Neutrophil (primary cell): Measurements from ENCODE around the gene CACNA1D.

Experiments
- H3K27ac ChIP-seq: fragments of 200-600 bp; sonication (generic); 2 replicates; pipeline ENCODE4 v1.5.1; 2016; ENCODE audit warnings: mild to moderate bottlenecking, moderate library complexity
- H3K27me3 ChIP-seq: fragments of 200-600 bp; sonication (generic); 2 replicates; pipeline ENCODE4 v1.6.0; 2016; ENCODE audit warnings: mild to moderate bottlenecking
- H3K36me3 ChIP-seq: fragments of 200-600 bp; sonication (generic); 2 replicates; pipeline ENCODE4 v1.5.1; 2017
- H3K4me1 ChIP-seq, 2 experiments: fragments of 200-600 bp in 1 of 2; sonication (generic) in 1 of 2; 1 replicate in 1 of 2; 2 replicates in 1 of 2; pipeline versions ENCODE4 v1.5.1 to v1.6.1; 2013 to 2016; ENCODE audit warnings: low read depth in 1 of 2, low read length in 1 of 2, mild to moderate bottlenecking in 1 of 2, moderate library complexity in 1 of 2; ENCODE audit not compliant: control insufficient read depth in 1 of 2, insufficient read depth in 1 of 2
- H3K4me3 ChIP-seq, 2 experiments: fragments of 200-600 bp in 1 of 2; sonication (generic) in 1 of 2; 1 replicate in 1 of 2; 2 replicates in 1 of 2; pipeline ENCODE4 v1.5.1; 2013 to 2016; ENCODE audit warnings: low read depth in 1 of 2, low read length in 1 of 2, mild to moderate bottlenecking in 1 of 2, moderate library complexity in 1 of 2
- H3K9me3 ChIP-seq: fragments of 200-600 bp; sonication (generic); 2 replicates; pipeline ENCODE4 v1.5.1; 2016
- TF ChIP-seq, protein P1 (sequence below): fragments of 200-600 bp; sonication (generic); IDR thresholded peaks from 2 replicates; pipeline ENCODE4 v1.5.1; 2016; ENCODE audit warnings: antibody characterized with exemption

Gene CACNA1D

GRCh38 chr3:53593611-53594010 is 99.2 kb downstream of the CACNA1D start:
- Histone ChIP-seq H3K9me3 (no peaks in the 10 kb centered on the region), H3K27ac (no peak overlapping the region), H3K36me3 (no peaks in the 10 kb centered on the region), H3K4me3 (no peak overlapping the region), H3K27me3 (no peaks in the 10 kb centered on the region), H3K4me1 (no peaks in the 10 kb centered on the region)
- TF ChIP-seq, protein P1, sequence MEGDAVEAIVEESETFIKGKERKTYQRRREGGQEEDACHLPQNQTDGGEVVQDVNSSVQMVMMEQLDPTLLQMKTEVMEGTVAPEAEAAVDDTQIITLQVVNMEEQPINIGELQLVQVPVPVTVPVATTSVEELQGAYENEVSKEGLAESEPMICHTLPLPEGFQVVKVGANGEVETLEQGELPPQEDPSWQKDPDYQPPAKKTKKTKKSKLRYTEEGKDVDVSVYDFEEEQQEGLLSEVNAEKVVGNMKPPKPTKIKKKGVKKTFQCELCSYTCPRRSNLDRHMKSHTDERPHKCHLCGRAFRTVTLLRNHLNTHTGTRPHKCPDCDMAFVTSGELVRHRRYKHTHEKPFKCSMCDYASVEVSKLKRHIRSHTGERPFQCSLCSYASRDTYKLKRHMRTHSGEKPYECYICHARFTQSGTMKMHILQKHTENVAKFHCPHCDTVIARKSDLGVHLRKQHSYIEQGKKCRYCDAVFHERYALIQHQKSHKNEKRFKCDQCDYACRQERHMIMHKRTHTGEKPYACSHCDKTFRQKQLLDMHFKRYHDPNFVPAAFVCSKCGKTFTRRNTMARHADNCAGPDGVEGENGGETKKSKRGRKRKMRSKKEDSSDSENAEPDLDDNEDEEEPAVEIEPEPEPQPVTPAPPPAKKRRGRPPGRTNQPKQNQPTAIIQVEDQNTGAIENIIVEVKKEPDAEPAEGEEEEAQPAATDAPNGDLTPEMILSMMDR: no peak

DNA sequence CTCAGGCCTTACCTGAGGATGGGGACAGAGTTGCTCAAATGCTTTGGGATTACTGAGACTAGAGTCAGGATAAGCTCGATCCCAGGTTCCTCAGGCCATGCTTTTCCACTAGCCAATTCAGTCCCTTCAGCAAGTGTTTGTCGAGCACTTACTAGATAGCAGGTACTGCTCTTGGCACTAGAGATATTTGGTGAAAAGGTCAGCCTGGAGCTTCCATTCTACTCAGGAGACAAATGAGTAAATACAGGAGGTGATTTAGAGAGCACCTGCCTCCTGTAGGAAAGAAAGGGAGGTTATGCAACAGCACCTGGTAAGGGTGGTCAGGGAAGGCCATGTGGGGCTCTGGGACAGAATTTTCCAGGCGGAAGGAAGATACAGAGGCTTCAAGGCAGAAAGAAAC is 99.9 kb downstream of the CACNA1D start:
- no peaks in the 10 kb centered on the region for H3K9me3 ChIP-seq
- no peaks in the 10 kb centered on the region for H3K27me3 ChIP-seq
- TF ChIP-seq, protein P1: no peak
- H3K27ac ChIP-seq: no peak overlapping the region
- H3K4me1 ChIP-seq: no peaks in the 10 kb centered on the region
- no peaks in the 10 kb centered on the region for H3K36me3 ChIP-seq
- H3K4me3 ChIP-seq: no peak overlapping the region

- Histone ChIP-seq H3K27ac (no peak overlapping the region), H3K4me1 (no peaks in the 10 kb centered on the region), H3K27me3 (no peaks in the 10 kb centered on the region), H3K36me3 (no peaks in the 10 kb centered on the region), H3K4me3 (no peak overlapping the region), H3K9me3 (no peaks in the 10 kb centered on the region)
- TF ChIP-seq, protein P1: no peak
Measured at GRCh38 chr3:53595660-53596059, 101.2 kb downstream of the CACNA1D start.

DNA sequence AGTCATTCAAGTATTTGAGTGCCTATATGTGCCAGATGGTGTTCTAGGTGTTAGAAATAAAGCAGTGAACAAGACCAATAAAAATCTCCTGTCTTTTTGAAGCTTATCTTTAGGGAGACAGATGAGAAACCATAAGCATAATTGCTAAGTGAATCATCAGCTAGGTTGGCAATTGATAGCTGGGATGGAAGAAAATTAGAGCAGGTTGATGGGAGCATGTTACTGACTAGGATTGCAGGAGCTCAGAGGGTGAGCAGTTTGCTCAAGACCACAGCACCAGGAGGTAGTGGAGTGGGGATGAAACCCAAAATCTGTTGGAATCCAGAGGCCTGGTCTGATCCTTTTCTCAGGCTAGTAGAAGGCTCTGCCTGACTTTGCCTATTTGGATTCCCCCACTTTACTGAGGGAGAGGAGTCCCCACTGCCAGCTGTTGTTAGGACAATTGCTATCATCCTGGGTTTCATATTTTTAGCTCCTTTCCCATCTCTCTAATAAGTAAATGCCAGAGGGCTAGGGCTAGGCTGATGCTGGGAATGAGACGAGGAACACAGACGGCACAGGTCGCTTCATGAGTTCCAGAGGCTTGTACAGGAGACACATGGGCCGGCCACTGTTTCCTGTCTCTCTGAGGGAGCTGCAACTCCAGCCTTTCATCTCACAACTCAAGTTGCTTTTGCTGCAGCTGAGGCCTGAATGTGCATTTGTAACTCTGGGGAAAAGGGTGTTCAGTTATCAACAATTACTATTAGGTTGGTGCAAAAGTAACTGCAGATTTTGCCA is 102.9 kb downstream of the CACNA1D start:
- no peaks in the 10 kb centered on the region for H3K36me3 ChIP-seq
- TF ChIP-seq, protein P1: no peak
- no peaks in the 10 kb centered on the region for H3K4me1 ChIP-seq
- H3K4me3 ChIP-seq: no peak overlapping the region
- no peaks in the 10 kb centered on the region for H3K9me3 ChIP-seq
- no peak overlapping the region for H3K27ac ChIP-seq
- no peaks in the 10 kb centered on the region for H3K27me3 ChIP-seq

DNA sequence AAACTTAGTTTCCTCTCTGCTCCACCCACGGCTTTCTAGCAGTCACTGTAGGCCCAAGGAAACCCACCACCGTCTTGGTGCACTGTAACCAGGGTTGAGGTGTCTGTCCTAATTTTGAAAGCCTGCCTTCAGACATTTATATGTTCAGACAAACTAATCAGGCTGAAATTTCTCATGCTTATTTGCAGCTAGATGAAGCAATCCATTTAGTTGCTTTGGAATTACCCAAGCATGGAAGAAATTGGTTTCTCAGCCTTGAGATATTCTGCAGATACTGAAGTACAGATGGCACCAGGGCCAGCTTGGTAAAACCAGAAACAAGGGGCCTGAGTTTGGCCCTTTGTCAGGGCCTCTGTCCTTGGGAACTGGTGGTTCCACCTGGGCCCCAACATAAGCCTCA is 105.4 kb downstream of the CACNA1D start:
- Histone ChIP-seq H3K27ac (no peak overlapping the region), H3K4me3 (no peak overlapping the region), H3K36me3 (no peaks in the 10 kb centered on the region), H3K27me3 (no peaks in the 10 kb centered on the region), H3K9me3 (no peaks in the 10 kb centered on the region), H3K4me1 (no peaks in the 10 kb centered on the region)
- TF ChIP-seq, protein P1: no peak
